Upper lobe of left lung (tissue), 4 donors: ENCODE data around the gene IKZF5.

ENCODE experiments used
- EP300 ChIP-seq, 4 donors: sonication (generic); formaldehyde crosslinking; IDR thresholded peaks; one replicate each; pipeline ENCODE4 v1.5.1; 2017; ENCODE audit warnings: antibody characterized with exemption in 4 of 4, control low read depth in 2 of 4
- POLR2A ChIP-seq, 4 donors: fragments of 450-650 bp; IDR thresholded peaks; one replicate each; pipeline ENCODE4 v1.5.1; 2016 to 2017; ENCODE audit warnings: antibody characterized with exemption in 4 of 4, mild to moderate bottlenecking in 2 of 4

DNA sequence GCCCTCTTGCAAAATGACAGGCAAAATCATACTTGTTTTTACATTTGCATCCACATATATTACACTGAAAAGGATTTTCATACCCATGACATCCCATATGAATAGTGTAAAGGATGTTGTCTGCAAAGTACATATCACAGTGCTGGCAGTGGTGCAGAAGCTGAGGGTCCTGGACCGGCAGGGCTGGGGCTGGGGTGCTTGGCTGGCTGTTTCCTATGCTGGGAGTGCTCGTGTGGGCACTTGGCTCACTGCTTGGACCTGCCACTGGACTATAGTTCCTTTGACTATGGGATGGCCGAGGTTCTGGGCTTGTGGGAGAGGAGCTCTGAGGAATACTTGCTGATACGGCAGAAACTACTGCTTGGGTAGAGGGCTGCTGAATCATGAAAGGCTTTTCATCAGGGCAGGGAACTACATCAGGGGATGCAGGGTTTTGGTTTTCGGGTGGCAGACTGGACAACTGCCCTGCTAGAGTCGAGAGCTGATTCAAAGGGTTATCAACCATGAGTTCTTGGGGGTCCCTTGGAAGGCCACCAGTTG, 14.7 kb downstream of the IKZF5 start:
- TF ChIP-seq POLR2A (IDR thresholded peaks at IDR 0.05) (no peak), EP300 (IDR thresholded peaks at IDR 0.05) (no peak)
